Stimulated activated CD8-positive, alpha-beta memory T cell treated with anti-CD3 and anti-CD28 coated beads, Interleukin-15, amount 100 ng/mL, for 48 hours (primary cell): ENCODE measurements around the gene LYSET.
"Not testable (repeated sequence)": the region's sequence is repeated elsewhere in the genome, so short reads cannot be mapped to it uniquely, and the experiment has no call there.

Experiments
- DNase-seq, 2 donors: peaks; one replicate each; pipeline ENCODE4 v3.0.0-alpha.2; 2020; ENCODE audit warnings: low read depth in 2 of 2

The LYSET gene

GRCh38 chr14:93168610-93169009 lies 16.5 kb upstream of the LYSET start:
- DNase-seq = not testable (repeated sequence)

GRCh38 chr14:93169619-93170018 lies 15.5 kb upstream of the LYSET start:
- DNase-seq = not testable (repeated sequence)

- DNase-seq = not testable (repeated sequence)
Measured at GRCh38 chr14:93170141-93170540, 15.0 kb upstream of the LYSET start.

GRCh38 chr14:93171376-93171775 lies 13.7 kb upstream of the LYSET start:
- DNase-seq = no peak

GRCh38 chr14:93173943-93174395 lies 11.1 kb upstream of the LYSET start:
- DNase-seq = peak in 1 of 2 donors; percentile 17

GRCh38 chr14:93174731-93175130 lies 10.4 kb upstream of the LYSET start:
- not testable (repeated sequence) for DNase-seq

- DNase-seq = no peak
Measured at GRCh38 chr14:93175492-93175891, 9.6 kb upstream of the LYSET start.

GRCh38 chr14:93183596-93184317 lies 1.4 kb upstream of the LYSET start:
- no peak for DNase-seq

- DNase-seq = no peak
Measured at GRCh38 chr14:93185349-93185720, 218 bp downstream of the LYSET start.

- DNase-seq = no peak
Measured at GRCh38 chr14:93186466-93186865, 1.3 kb downstream of the LYSET start.

GRCh38 chr14:93186956-93187355 lies 1.8 kb downstream of the LYSET start:
- no peak for DNase-seq

- DNase-seq = no peak
Measured at GRCh38 chr14:93195316-93195999, 10.3 kb downstream of the LYSET start.

GRCh38 chr14:93199031-93199430 lies 13.9 kb downstream of the LYSET start:
- no peak for DNase-seq

- no peak for DNase-seq
Measured at GRCh38 chr14:93200553-93200952, 15.4 kb downstream of the LYSET start.

- no peak for DNase-seq
Measured at GRCh38 chr14:93201155-93201704, 16.1 kb downstream of the LYSET start.

GRCh38 chr14:93206793-93207467 lies 21.8 kb downstream of the LYSET start, which contains the start of the genes GON7 and UBR7:
TSS of gene GON7 (minus strand) at chr14:93207065. CDS start at chr14:93207037, 28 bp downstream.
TSS of gene UBR7 (plus strand) at chr14:93207256. CDS start at chr14:93207292, 36 bp downstream.
- DNase-seq = peak; percentile 86 to 87

- DNase-seq = no peak
Measured at GRCh38 chr14:93207468-93208308, 22.6 kb downstream of the LYSET start.

- no peak for DNase-seq
Measured at GRCh38 chr14:93212432-93212831, 27.3 kb downstream of the LYSET start.

- no peak for DNase-seq
Measured at GRCh38 chr14:93214598-93214997, 29.5 kb downstream of the LYSET start.

GRCh38 chr14:93219103-93219726 lies 34.1 kb downstream of the LYSET start:
- DNase-seq = no peak

GRCh38 chr14:93220509-93220908 lies 35.4 kb downstream of the LYSET start:
- no peak for DNase-seq
